Hepatocyte (in vitro differentiated cells): ENCODE results near the gene CTSD.

Experiments used
- CTCF ChIP-seq: fragments of 200-600 bp; sonication (generic); IDR thresholded peaks from 2 replicates; pipeline ENCODE4 v1.5.1; 2016; ENCODE audit warnings: antibody characterized with exemption, mild to moderate bottlenecking; ENCODE audit not compliant: poor library complexity
- EZH2phosphoT487 ChIP-seq: fragments of 200-600 bp; sonication (generic); IDR thresholded peaks from one replicate; pipeline ENCODE4 v1.6.1; 2018; ENCODE audit warnings: antibody characterized with exemption, mild to moderate bottlenecking, low read depth, moderate library complexity; ENCODE audit not compliant: unreplicated experiment, severe bottlenecking

- TF ChIP-seq CTCF, result no peak
- TF ChIP-seq EZH2phosphoT487, result no peak
These were observed 18.6 kb downstream of the CTSD start for GRCh38 chr11:1744891-1745700.
